ENCODE measurements around the gene SGTB.
"Not testable (repeated sequence)": the region's sequence is repeated elsewhere in the genome, so short reads cannot be mapped to it uniquely, and the experiment has no call there.

Gene SGTB

GRCh38 chr5:65672796-65673195 is 49.1 kb downstream of the SGTB start:
- no peak for FAIRE-seq

GRCh38 chr5:65668696-65669095 is 53.2 kb downstream of the SGTB start:
- no peak for FAIRE-seq
- no peak for DNase-seq (ENCODE audit: low spot score)

More at GRCh38 chr5:65672796-65673195, 49.1 kb downstream of the SGTB start:
- no peak for DNase-seq (ENCODE audit: low spot score)

DNA sequence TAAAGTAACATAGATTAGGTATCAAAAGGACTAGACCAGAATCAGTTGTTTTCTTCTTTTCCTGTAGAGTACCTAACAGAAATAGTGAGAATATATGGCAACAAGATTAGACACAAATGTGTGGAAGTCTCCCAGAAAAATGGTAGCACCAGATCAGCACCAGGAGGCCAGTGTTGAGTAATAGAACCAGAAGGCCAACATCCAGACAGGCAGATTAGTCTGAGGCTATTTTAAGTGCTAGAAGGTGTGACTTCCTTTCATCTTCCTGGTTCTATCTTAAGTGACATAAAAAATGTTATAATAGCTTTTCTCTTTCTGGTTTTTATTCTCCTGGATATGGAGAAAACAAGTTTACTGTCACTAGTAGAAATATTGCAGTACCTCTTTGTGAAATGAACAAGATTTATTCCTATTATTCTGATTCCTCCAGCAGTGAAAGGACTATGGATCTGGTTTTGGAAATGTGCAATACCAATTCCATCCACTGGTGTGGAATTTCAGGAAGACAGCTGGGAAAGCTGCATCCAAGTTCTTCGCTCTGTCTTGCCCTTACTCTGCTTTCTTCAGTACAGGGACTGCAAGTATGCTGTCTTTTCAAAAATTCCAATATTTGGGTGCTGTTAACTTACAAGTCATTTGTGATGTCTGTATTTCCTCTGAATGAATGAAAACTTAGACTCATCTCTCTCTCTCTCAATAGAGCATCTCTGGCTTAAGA is 57.9 kb downstream of the SGTB start:
- FAIRE-seq (no peak), DNase-seq (ENCODE audit: low spot score) (no peak)

GRCh38 chr5:65654713-65655112 is 67.2 kb downstream of the SGTB start:
- DNase-seq (ENCODE audit: low spot score) (no peak), FAIRE-seq (no peak)

GRCh38 chr5:65651144-65651543 is 70.8 kb downstream of the SGTB start:
- FAIRE-seq (no peak), DNase-seq (ENCODE audit: low spot score) (no peak)

DNA sequence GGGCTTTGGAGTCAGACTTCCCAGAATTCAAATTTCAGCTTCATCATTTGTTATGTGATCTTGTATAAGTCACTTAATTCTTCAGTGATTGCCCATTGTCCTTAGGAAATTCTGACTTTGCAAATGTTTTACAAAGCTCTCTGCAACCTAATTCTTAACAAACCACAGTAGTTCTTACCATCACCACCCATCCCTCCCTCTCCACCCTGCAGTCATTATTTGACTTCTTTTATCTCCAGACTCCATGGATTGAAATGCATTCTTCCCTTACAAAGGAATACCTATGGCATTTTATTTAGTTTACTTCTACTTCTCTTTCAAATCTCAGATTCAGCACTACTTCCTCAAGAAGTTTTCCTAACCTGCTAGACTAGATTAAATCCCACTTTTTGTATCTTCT is 74.0 kb downstream of the SGTB start:
- no peak for DNase-seq (ENCODE audit: low spot score)
- no peak for FAIRE-seq

GRCh38 chr5:65646938-65647337 is 75.0 kb downstream of the SGTB start:
- no peak for FAIRE-seq

DNA sequence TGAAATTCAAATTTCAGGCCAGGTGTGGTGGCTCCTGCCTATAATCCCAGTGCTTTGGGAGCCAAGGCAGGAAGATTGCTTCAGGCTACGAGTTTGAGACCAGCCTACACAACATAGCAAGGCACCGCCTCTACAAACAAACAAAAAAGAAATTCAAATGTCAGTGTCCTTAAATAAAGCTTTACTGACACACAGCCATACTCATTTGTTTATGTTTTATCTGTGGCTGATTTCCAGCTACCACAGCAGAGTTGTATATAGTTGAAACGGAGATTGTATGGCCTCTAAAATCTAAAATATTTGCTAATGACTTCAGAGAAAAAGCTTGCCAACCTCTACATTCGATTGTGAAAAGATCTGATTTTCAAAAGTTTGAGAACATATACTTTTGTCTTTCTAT is 81.7 kb downstream of the SGTB start:
- no peak for FAIRE-seq
- DNase-seq (ENCODE audit: low spot score) = no peak

More at GRCh38 chr5:65646938-65647337, 75.0 kb downstream of the SGTB start:
- DNase-seq (ENCODE audit: low spot score) = no peak

DNA sequence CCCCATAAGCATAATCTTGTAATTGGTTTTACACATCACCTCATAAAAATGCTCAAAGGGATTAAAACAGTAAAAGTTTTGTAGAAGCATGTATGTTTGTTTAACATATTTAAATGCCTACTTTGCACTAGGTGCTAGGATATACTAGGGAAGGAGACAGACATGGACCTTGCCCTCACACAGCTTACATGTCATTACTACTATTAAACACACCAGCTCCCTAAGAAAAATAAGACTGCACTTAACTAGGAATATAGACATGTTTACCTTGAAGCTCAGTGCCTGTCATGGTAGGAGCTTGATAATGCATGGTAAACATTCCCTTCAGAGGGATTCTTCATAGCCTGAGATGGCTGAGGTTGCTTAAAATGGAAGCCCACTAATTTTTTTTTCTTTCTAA is 90.9 kb downstream of the SGTB start:
- no peak for DNase-seq (ENCODE audit: low spot score)
- FAIRE-seq = no peak

DNA sequence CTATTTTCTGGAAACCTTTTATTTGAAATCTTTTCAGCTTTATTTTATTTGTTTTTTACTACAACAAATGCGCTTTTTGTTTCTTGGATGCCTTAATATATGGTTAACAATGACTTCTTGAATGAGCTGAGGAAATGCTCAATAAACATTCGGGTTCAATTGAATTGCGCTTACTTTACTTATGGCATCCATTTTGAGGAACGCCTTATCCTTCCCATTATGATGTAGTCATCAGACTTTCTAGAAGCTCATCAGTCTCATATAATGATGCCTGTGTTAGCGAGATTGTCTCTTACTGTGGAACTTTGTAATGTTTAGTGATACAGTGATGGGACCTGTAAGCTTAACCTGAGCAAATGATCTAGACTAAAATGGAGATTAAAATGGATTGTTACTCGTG is 96.2 kb downstream of the SGTB start:
- DNase-seq (ENCODE audit: low spot score) = no peak
- no peak for FAIRE-seq

DNA sequence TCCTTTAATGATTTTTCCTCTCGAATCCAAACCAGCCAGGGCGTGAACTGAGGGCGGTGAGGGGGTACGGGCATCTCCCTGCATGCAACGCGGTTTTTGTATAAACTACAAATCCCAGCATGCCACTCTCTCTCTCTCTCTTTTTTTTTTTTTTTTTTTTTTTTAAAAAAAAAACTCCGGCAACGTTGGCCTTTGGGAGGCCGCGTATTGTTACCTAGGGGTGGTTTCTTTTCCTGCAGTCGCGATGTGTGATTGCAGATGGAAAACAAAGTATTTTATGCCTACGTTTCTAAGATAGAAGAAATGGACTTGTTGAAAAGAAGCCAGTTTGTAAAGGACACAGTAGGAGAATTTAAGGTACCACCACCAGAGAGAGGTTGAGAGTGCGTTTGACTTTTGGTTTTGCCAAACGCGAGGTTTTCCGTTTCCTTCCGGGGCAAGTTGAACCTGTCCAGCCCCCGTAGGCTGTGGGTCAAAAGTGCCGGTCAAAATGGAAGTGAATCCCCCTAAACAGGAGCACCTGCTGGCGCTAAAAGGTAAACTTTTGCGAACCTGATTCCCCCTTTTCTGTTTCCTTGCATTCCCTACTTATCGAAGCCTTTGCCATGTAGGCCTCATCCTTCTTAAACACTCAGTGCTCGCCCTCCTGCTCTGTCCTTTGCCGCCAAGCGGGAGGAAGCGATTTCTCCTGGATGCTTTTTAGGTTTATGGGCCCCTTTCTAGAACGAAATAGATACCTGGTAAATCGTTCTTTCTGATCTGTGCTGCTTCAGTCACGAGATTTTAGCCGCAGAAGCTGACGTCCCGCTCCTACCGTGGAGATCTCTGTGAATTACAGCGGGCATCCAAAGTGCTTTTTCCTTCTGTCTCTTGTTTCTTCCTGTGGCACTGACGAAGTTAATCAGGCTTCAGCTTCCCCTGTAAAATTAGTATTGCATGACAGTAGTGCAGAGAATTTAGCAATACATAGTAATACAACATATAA is 97.0 kb downstream of the SGTB start, which contains the start of the genes SHLD3 and TRAPPC13:
Gene SHLD3, plus strand, starts transcription at position 457 of the 985 bp plus-strand sequence. CDS start 4,561 bp downstream, outside the sequence.
Gene TRAPPC13, plus strand, starts transcription at position 457 of the 985 bp plus-strand sequence. Its CDS starts 34 bp downstream, at position 491.
- no peak for FAIRE-seq
- peak; percentile 61 for DNase-seq (ENCODE audit: low spot score)

DNA sequence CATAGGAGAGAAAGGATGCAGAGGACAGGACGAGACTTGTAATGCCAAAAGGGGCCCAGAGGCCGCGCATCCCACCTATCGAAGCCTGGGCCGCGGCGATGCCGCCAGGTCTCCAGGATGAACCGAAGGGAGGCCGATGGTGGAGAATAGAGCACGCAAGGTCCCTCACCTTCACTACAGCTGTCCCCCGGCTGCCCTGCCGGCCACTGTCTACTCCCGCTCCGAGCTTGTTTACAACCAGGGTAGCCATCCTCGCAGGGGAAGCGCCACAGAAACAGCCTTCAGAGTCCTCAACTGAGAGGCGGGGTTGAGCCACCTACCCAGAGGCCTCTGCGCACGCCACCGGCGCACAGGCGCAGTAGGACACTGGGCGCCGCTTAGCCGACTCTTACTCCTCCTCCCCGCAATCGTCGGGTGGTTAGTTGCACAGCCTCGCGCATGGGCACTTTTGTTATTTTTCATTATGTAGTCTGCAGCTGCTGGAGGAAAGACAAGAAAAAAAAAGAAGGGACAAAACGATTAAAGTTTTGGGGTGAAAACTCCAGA is 97.8 kb downstream of the SGTB start, which contains the start of gene TRIM23:
Gene TRIM23, minus strand, starts transcription at position 309 of the 546 bp plus-strand sequence. Its CDS starts 59 bp downstream, at position 250.
- DNase-seq (ENCODE audit: low spot score) (peak; percentile 61), FAIRE-seq (no peak)

- FAIRE-seq (no peak), DNase-seq (ENCODE audit: low spot score) (no peak)
These were observed 98.4 kb downstream of the SGTB start for GRCh38 chr5:65623482-65623881.

GRCh38 chr5:65621961-65622360 is 99.9 kb downstream of the SGTB start:
- not testable (repeated sequence) for FAIRE-seq; DNase-seq (ENCODE audit: low spot score)

GRCh38 chr5:65620021-65620420 is 101.9 kb downstream of the SGTB start:
- DNase-seq (ENCODE audit: low spot score) = no peak
- no peak for FAIRE-seq

All from RCC 7860 (cell line).